Putamen (tissue), 1 donor: ENCODE results near the gene WDR7.

Experiments
- DNase-seq: peaks from one replicate; pipeline ENCODE4 v3.0.0-alpha.2; 2016; ENCODE audit warnings: low spot score

Gene WDR7

DNA sequence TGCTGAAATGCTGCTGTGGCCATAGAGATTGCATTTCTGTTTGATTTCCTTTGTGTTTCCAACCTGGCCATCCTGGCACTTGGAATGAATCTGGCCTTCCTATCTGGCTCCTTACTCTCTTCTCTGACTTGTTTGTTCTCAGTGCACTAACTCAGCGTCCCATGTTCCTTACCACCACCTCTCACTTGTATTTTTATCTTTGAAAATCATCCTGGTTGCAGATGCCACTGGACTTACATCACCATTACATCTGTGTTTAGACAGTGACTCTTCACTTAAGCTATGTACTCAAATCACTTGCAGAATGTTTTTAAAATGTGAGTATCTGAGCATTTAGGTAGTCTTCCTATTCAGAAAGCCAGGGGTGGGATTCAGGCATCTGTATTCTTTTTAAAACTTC lies 239.5 kb downstream of the WDR7 start:
- DNase-seq: no peak

GRCh38 chr18:56891116-56891515 lies 240.0 kb downstream of the WDR7 start:
- DNase-seq: no peak

- no peak for DNase-seq
These were observed 240.7 kb downstream of the WDR7 start for GRCh38 chr18:56891870-56892269.

- no peak for DNase-seq
These were observed 246.0 kb downstream of the WDR7 start for GRCh38 chr18:56897122-56897521.

DNA sequence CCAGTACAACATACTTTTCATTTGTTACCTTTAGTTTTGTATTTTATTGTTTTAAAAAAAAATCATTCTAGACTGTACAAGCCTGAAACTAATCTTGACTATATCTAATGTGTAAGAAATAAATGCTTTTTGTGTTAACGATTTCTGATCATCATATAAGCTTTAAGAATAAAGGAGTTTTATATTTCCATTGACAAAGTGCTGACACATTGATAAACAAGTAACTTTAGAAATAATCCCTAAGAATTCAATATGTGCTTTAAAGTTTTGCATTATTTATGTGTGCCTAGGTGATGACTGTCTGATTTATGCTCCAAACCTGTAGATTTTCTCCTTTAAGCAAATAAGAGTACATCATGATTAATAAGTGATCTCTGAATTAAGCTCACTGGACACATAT lies 248.5 kb downstream of the WDR7 start:
- DNase-seq: no peak

DNA sequence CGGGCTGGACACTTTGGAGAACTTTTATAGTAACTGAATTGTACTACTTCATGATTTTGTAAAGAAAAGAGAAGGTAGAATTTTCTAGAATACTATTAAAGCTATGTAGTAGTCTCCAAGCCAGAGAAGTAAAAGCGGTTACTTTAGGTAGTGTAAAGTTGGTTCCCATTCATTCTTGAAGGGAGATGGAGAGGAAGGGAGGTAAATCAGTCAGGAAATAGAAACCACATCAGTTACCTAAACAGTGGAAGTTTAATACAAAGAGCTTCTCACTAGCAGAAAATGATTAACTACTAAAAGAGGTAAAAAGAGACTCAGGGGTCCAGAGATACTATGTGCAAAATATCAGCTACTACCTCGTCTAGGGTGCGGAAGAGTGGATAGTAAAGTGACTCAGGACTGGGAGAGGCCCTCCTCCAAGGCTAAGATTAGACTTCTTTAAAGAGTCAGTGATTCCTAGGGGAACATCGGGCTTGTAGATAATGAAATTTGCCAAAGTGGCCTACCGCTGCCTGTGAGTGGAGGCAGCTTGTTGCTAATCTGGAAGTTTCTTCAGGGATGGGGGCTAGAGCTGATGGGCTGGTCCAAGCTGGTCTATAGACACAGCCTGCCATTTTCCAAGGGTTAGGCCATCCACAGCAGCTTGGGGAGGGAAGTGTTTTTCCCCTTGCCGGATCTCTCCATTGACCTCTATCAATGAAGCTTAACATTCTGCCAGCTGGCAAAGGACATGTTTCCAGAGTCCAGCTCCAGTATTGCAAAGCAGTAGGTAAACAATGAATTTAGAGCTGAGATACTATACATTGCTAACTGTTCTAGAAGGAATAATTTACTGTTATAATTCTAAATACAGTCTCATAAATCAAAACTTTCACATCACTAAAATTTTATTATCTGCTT lies 249.3 kb downstream of the WDR7 start:
- no peak for DNase-seq

GRCh38 chr18:56901919-56902318 lies 250.8 kb downstream of the WDR7 start:
- DNase-seq: no peak

DNA sequence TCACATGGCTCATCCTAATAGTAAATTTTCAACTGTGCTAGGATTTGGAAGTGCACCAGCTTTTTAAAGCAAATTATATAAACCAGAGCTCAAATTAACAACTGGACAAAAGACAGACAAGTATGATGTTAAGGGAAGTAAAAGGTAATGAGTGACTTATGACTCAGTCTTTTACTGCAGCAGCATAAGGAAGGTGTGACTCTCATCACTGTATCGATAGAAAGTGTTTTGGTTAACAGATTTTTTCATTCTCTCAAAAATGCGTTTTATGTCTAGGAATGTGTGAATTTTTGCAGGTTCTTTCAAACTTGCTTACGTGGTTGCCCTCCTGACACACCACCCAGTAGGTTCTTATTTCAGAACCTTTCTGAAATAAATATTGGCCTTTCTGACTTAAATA lies 251.5 kb downstream of the WDR7 start:
- no peak for DNase-seq

GRCh38 chr18:56903686-56904085 lies 252.5 kb downstream of the WDR7 start:
- no peak for DNase-seq

DNA sequence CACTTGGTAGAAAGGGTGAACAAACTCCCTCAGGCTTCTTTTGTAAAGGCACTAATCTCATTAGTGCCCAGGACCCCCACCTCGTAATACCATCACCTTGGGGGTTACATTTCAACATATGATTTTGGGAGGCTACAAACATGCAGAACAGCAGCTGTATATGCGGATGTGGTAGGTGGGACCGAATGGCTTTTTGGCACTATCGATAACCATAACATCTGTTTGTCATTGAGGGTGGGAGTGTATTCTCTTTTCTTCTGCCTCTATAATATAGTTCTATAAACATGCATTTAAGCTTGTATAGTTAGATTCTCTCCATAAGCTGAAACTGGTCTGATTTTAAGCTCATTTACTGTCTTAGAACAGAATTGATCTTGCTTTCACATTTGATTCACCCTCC lies 256.6 kb downstream of the WDR7 start:
- no peak for DNase-seq

DNA sequence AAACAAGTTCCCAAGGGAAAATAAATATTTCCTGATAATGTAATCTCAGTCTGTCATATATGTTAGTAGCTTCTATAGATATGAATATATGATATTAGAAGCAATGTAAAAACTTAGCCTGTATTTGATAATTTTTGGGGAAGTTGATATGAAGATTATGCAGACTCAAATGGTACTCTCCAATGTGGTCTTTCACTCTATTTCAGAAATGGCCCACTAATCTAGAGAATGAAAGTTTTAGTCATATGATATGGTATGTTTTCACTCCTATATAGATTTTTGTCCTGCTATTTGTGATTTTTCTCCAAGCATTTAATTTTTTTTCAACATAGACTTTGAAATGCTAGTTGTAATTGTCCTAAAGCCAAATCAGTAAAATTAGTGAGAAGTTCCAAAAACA lies 259.1 kb downstream of the WDR7 start:
- DNase-seq: no peak

DNA sequence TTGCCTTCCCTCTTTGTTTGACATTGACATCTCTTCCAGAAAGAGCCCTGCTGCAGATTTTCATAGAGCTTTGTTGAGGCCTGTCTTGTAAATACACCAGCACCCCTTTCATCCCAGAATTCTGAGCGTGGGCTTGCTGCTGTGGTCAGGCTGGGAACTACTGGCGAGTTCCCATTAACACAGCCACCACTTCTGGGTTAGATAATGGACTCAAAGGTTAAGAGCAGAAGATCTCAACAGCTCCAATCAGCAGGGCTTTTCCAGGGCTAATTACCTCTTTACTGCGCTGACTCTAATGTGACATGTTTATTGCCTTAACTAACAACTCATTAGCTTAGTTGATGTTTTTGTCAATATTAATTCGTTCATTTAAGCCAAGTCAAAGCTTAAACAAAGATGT lies 259.8 kb downstream of the WDR7 start:
- no peak for DNase-seq

- no peak for DNase-seq
These were observed 262.8 kb downstream of the WDR7 start for GRCh38 chr18:56913941-56914340.

DNA sequence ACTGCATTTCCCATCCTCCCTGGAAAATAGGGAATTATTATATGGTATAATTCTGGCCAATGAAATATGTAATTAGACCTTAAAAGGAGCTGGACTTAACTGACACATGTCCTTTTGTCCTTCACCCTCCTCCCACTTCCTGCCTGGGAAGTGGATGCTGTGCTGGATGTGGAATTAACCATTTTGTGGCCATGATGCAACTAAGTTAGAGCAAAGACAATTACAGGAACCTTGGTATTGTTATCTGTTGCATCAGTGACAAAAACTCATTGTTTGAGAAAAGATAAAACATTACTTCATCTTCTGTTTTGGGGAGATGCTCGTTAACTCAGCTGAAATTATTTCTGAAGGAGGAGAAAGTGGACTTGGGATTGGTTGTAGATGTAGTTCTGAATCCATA lies 268.0 kb downstream of the WDR7 start:
- no peak for DNase-seq

DNA sequence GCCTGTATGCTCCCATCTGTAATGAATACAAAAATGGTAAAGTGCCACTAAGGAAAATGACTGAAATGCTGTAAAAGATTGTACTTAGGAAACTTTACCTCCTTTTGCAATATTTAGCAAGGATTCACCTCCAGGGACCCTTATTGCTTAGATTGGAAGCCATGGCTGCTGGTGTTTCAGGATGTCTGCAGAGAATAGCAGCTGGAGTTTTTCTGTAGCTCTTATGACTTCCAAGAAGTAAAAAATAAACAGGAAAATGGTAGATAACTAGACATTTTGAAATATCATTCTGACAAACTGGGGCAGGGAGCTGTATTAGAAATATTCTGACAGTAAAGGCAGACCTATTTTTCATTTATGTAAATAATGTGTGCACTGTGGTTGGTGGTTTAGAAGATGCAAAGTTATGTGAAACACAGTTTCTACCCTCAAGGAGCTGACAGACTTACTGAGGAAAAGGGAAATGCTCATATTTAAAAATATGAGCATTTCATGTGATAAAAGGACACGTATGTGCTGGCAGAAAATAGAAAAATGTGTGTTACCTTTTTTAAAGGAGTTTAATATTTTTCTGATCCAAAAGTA lies 270.8 kb downstream of the WDR7 start:
- DNase-seq: no peak

GRCh38 chr18:56926734-56927133 lies 275.6 kb downstream of the WDR7 start:
- DNase-seq: no peak

DNA sequence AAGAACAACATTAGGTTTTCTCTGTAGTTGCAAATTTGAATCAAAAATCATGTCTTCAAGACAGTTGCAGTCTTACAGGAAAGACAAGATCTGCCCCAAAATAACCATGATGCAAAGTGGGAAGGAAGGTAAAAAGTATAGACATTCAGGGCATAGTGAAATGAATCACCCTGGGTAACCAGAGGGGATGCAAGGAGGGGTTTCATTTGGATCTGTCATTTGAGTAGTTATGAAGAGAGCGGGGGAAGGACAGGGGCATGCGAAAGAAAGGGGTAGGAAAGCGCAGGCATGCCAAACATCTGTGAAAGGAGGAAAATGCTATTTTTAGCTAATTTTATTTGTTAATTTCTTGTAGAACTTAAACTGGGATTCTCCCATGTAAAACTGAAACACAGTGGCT lies 276.6 kb downstream of the WDR7 start:
- no peak for DNase-seq

- no peak for DNase-seq
These were observed 278.7 kb downstream of the WDR7 start for GRCh38 chr18:56929886-56930285.

GRCh38 chr18:56933472-56933871 lies 282.3 kb downstream of the WDR7 start:
- DNase-seq: no peak

- DNase-seq: no peak
These were observed 283.0 kb downstream of the WDR7 start for GRCh38 chr18:56934131-56934530.

GRCh38 chr18:56934906-56935305 lies 283.7 kb downstream of the WDR7 start:
- DNase-seq: no peak

- DNase-seq: no peak
These were observed 284.4 kb downstream of the WDR7 start for GRCh38 chr18:56935434-56936040.

GRCh38 chr18:56936457-56936856 lies 285.3 kb downstream of the WDR7 start:
- DNase-seq: no peak
